IPS-20b (cell line): Measurements from ENCODE around the gene DUS1L.

ENCODE experiments used
- H3K27ac ChIP-seq: one replicate; pipeline ENCODE4 v1.5.1; 2013; ENCODE audit warnings: low read length
- H3K27me3 ChIP-seq: 2 replicates; pipeline ENCODE4 v1.6.1; 2013; ENCODE audit warnings: mild to moderate bottlenecking, low read length, inconsistent platforms; ENCODE audit not compliant: insufficient read depth
- H3K36me3 ChIP-seq: 2 replicates; pipeline ENCODE4 v1.6.1; 2013; ENCODE audit warnings: low read depth, mild to moderate bottlenecking, inconsistent platforms, low read length, moderate library complexity; ENCODE audit not compliant: insufficient read depth
- H3K4me1 ChIP-seq: 2 replicates; pipeline ENCODE4 v1.6.1; 2013; ENCODE audit warnings: mild to moderate bottlenecking, control low read depth, inconsistent platforms, low read length, moderate library complexity; ENCODE audit not compliant: insufficient read depth
- H3K4me3 ChIP-seq: 2 replicates; pipeline ENCODE4 v1.5.1; 2013; ENCODE audit warnings: mild to moderate bottlenecking, low read length, inconsistent platforms
- H3K9ac ChIP-seq: 2 replicates; pipeline ENCODE4 v1.6.1; 2013; ENCODE audit warnings: low read depth, mild to moderate bottlenecking, inconsistent platforms, low read length, moderate library complexity
- H3K9me3 ChIP-seq: 2 replicates; pipeline ENCODE4 v1.6.1; 2013; ENCODE audit warnings: mild to moderate bottlenecking, low read depth, low read length, inconsistent platforms; ENCODE audit not compliant: insufficient read depth

DUS1L gene

DNA sequence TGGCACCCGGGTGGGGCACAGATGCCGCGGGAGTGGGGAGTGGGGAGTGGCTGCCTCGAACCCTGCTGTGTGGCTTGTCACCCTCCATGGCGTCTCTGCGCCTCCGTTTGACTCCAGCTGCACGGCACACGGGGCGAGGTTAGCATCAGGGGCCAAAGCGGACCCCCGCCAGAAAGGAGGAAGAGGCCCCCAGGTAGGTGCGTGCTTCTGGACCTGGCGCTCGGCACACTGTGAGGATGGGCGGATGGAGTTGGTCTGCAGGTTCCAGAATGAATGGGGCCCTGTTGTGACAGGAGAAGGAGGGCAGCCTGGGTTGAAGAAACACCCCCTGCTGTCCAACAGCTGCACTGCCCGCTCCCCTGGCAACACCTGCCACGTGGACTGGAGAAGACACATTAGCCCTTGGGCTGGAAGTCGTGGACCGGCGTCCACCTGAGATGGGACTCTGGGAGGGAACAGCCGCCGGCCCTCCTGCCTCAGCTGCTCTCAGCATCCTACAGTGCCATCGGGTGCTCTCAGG, 41.8 kb upstream of the DUS1L start:
- Histone ChIP-seq H3K27me3 (peaks cover 8% of the 10 kb centered on the region; the same call in 1 of the 2 replicates), H3K36me3 (no peaks in the 10 kb centered on the region), H3K4me1 (peaks cover 6% of the 10 kb centered on the region; the same call in 1 of the 2 replicates), H3K4me3 (no peak overlapping the region), H3K9me3 (no peaks in the 10 kb centered on the region), H3K9ac (no peak overlapping the region), H3K27ac (no peak overlapping the region)

DNA sequence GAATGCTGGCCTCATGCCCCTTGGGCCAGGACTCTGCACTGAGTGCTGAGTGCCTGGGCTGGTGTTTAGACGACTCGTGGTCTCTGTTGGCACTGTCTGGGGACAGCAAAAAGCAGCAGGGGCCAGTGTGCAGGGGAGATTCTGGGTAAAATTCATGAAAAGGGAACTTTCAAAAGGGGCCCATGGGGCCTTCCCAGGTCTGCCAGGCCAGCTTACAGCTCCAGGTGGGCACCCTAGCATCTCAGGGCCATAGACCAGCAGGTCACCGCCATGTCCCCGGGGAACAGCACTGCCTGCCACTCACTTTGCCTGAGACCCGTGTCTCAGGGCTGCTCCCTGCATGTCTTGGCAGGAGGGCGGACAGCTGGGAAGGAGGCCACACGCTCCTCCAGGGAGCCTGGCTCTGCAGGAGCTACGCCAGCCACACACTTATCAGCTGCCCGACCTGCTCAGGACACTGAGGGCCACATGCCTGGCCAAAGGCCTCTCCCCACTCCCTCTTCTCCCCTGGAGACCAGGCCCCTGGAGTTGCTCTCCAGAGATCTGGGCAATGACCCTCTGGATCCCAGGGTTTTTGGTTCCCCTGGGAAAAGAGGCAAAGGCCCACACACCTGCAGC, 41.2 kb upstream of the DUS1L start:
- H3K27ac ChIP-seq, result no peak overlapping the region
- H3K4me3 ChIP-seq, result no peak overlapping the region
- H3K9ac ChIP-seq, result peak overlapping the region; percentile 8; the same call in 1 of the 2 replicates

DNA sequence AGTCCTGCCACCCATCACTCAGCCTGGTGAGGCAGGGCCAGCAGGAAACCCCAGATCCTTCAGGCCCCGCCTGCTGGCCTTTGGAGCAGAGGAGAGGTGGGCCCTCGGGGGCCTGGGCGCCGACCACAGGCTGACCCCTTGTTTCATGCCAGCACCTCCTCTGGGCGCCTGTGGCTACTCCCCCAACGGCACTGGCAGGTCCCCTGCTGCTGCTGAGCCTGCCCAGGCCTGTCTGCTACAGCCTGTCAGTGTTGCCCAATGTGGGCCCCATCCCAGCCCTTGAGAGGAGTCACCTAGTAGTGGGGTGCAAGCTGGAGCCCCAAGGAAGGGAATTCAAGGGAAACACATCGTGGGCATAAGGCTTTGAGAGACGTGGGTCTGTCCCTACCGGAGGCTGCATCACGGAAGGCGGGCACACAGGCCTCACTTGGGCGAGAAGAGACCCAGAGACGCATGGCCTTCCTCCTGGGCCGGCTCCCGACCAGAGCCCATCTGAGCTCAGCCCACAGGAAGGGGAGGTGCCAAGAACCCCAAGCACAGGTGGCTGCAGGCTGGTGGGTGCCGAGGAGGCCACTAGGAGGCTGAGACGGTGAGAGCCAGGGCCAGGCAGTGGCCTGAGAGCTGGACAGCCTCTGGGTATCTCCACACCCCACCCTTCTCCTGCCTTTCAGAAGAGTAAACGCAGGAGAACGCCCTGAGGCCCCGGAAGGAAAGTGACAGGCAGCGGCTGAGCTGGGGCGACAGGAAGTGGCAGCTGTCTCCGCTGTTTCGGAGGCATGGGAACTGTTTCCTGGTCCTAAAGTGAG, 40.5 kb upstream of the DUS1L start:
- Histone ChIP-seq H3K36me3 (no peaks in the 10 kb centered on the region), H3K27ac (no peak overlapping the region), H3K9me3 (no peaks in the 10 kb centered on the region), H3K4me3 (no peak overlapping the region), H3K4me1 (peaks cover 6% of the 10 kb centered on the region; the same call in 1 of the 2 replicates), H3K27me3 (peaks cover 8% of the 10 kb centered on the region; the same call in 1 of the 2 replicates), H3K9ac (peak overlapping the region; percentile 8; the same call in 1 of the 2 replicates)

More for the DNA sequence above, 41.2 kb upstream of the DUS1L start:
- Histone ChIP-seq H3K9me3 (no peaks in the 10 kb centered on the region), H3K36me3 (no peaks in the 10 kb centered on the region), H3K4me1 (peaks cover 6% of the 10 kb centered on the region; the same call in 1 of the 2 replicates), H3K27me3 (peaks cover 8% of the 10 kb centered on the region; the same call in 1 of the 2 replicates)

- Histone ChIP-seq H3K9ac (no peak overlapping the region), H3K9me3 (no peaks in the 10 kb centered on the region), H3K27me3 (peaks cover 8% of the 10 kb centered on the region; the same call in 1 of the 2 replicates), H3K4me3 (no peak overlapping the region), H3K4me1 (peaks cover 6% of the 10 kb centered on the region; the same call in 1 of the 2 replicates), H3K27ac (no peak overlapping the region), H3K36me3 (no peaks in the 10 kb centered on the region)
These were observed 39.8 kb upstream of the DUS1L start for GRCh38 chr17:82105417-82105881.

GRCh38 chr17:82104797-82105416, 39.3 kb upstream of the DUS1L start:
- no peak overlapping the region for H3K9ac ChIP-seq
- peaks cover 6% of the 10 kb centered on the region; the same call in 1 of the 2 replicates for H3K4me1 ChIP-seq

DNA sequence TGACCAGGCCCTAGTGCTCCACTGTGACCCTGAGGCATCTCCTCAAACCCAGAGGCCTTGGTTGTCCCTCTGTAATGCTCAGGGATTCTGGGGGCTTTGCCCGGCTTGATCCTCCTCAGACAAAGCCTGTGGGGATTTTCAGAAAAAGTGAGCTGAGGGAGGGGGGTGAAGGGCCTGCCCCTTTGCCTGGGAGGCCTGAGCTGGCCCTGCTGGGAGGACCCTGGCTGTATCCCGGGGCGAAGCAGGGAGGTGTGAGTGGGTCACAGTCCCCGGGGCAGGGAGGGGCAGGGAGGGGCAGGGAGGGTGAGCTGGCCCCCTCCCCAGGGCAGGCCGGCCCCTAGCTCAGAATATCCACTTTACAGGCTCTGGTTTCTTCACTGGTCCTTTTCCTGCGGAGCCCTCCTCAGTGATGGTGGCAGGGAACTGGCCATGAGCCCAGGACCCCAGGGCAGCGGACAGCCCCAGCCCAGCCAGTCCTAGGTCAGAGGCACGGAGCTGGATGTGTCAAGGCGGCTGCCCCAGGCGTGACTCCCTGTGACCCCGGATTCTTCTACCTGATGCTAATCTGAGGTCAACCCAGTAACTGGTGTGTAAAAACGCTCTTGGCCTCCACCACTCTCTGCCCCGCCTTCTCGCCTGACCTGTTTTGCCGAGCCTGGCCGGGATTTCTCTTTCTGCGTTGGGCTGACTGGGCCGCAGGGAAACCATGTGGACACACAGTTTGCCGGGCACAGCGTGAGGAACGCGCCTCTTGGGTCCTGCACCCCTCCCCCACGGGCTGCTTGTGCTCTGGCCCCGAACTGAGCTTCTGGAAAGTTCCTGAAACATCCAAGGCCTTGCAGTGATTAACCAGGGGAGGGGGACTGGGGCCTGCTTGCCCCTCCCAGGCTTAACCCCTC, 38.2 kb upstream of the DUS1L start:
- peak overlapping the region; percentile 46; the same call in 1 of the 2 replicates for H3K9ac ChIP-seq
- no peaks in the 10 kb centered on the region for H3K9me3 ChIP-seq
- H3K4me3 ChIP-seq, result no peak overlapping the region
- H3K27me3 ChIP-seq, result peaks cover 5% of the 10 kb centered on the region; the same call in 1 of the 2 replicates
- H3K36me3 ChIP-seq, result no peaks in the 10 kb centered on the region
- H3K4me1 ChIP-seq, result peaks cover 10% of the 10 kb centered on the region; the same call in 1 of the 2 replicates
- H3K27ac ChIP-seq, result peak overlapping the region; percentile 33

More at GRCh38 chr17:82104797-82105416, 39.3 kb upstream of the DUS1L start:
- Histone ChIP-seq H3K36me3 (no peaks in the 10 kb centered on the region), H3K9me3 (no peaks in the 10 kb centered on the region), H3K4me3 (no peak overlapping the region), H3K27me3 (peaks cover 8% of the 10 kb centered on the region; the same call in 1 of the 2 replicates), H3K27ac (no peak overlapping the region)

DNA sequence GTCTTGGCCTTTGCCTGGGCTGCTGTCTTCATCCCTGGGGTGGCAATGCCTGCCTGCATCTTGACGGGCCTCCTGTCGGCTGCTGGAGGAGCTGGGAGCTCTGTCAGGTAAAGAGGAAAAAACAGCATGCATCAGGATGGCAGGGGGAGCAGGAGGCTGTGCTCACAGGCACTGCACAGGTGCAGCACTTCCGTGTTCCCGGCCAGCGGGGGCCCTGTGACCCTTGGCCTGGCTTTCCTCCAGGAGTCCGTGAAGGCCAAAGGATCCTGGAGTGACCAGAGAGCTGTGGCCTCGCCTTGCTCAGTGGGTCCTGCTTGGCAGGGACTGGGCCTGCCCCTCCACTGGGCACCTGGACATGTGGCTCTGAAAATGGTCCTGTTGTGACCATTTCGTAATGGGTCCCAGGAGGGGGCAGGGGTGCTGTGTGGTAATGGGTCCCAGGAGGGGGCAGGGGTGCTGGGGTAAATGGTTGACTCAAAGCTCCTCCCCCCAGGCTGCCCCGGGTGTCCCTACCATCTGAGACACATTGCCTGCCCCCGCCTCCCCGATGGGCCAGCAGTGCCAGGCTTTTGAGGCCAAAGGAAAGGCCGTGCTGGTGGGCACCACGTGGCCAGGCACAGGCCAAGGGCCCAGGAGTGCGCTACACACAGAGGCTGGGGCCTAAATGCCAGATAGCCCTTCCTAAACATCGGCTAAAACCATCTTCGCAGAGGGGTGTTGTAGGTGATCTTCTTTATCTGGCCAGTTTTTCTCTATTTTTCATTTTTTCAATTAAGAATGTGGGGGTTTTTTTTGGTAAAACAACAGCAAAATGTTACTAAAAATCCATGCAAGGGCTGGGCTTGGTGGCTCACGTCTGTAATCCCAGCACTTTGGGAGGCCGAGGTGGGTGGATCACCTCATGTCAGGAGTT, 36.4 kb upstream of the DUS1L start:
- Histone ChIP-seq H3K36me3 (no peaks in the 10 kb centered on the region), H3K9ac (no peak overlapping the region), H3K9me3 (no peaks in the 10 kb centered on the region), H3K4me3 (no peak overlapping the region), H3K27me3 (no peaks in the 10 kb centered on the region), H3K27ac (no peak overlapping the region), H3K4me1 (peaks cover 10% of the 10 kb centered on the region; the same call in 1 of the 2 replicates)

DNA sequence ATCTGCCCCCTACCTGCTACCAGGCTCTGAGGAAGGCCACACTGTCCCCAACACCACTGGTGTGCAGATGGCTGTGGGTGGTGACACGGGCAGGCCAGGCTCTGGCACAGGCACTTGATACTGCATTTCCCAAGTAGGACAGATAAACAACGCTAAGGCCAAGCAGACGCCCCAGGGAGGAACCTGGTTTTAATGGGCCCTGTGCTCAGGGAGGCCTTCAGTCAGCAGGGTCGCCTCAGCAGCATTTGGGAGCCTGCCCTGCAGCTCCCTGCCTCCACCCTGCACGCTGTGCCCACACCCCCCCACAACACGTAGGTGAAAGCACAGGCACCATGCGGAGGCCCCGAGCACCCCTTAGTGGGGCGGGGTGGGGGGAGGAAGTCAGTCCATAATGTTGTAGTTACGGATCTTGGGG, 35.7 kb upstream of the DUS1L start:
- Histone ChIP-seq H3K4me1 (peaks cover 10% of the 10 kb centered on the region; the same call in 1 of the 2 replicates), H3K9ac (no peak overlapping the region), H3K36me3 (peaks cover 3% of the 10 kb centered on the region; the same call in 1 of the 2 replicates), H3K27ac (no peak overlapping the region), H3K4me3 (no peak overlapping the region), H3K9me3 (no peaks in the 10 kb centered on the region), H3K27me3 (no peaks in the 10 kb centered on the region)

GRCh38 chr17:82100502-82101298, 35.1 kb upstream of the DUS1L start:
- Histone ChIP-seq H3K9ac (no peak overlapping the region), H3K9me3 (no peaks in the 10 kb centered on the region), H3K36me3 (peaks cover 9% of the 10 kb centered on the region), H3K27ac (no peak overlapping the region), H3K4me3 (no peak overlapping the region), H3K4me1 (peaks cover 11% of the 10 kb centered on the region; the same call in 1 of the 2 replicates), H3K27me3 (no peaks in the 10 kb centered on the region)
